HG03442 (cell line): ENCODE results near the gene ZNF883.

ENCODE experiments used
- ATAC-seq: cut with Tn5 transposase; IDR thresholded peaks from one replicate; pipeline ENCODE4 v1.9.1; 2021; ENCODE audit warnings: mild to moderate bottlenecking, moderate library complexity; ENCODE audit not compliant: unreplicated experiment

ZNF883 gene

GRCh38 chr9:112921549-112921948 is 90.4 kb downstream of the ZNF883 start:
- no peak for ATAC-seq

- no peak for ATAC-seq
These were observed 94.0 kb downstream of the ZNF883 start for GRCh38 chr9:112917987-112918362.

GRCh38 chr9:112917047-112917986 is 94.7 kb downstream of the ZNF883 start:
- no peak for ATAC-seq

GRCh38 chr9:112914524-112914923 is 97.5 kb downstream of the ZNF883 start:
- ATAC-seq = no peak

DNA sequence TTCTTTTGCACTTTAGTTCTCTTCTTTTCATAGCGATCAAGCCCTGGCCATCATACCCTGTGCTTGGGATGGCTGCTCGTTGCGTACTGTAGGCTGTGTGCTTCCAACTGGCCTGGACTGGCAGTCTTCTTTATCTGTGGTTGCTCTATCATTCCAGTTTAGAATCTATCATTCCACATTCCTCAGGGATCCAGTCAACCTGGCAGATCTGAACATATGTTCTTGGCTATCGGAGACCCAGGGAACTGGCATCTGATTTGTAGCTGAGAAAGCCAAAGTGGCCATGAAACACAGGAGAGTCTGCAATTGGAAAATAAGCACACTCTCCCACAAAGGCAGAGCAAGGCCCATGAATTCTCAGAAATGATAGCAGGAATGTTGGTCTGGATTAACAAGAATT is 98.7 kb downstream of the ZNF883 start:
- ATAC-seq = no peak

GRCh38 chr9:112912636-112913035 is 99.4 kb downstream of the ZNF883 start:
- ATAC-seq = no peak

GRCh38 chr9:112911736-112912135 is 100.3 kb downstream of the ZNF883 start:
- ATAC-seq = no peak
